Activated CD4-positive, alpha-beta T cell treated with anti-CD3 and anti-CD28 coated beads, Interleukin-2, amount 50 U/mL, for 1 hour (primary cell): ENCODE data around the gene SERTAD4.
"Not testable (repeated sequence)": the region's sequence is repeated elsewhere in the genome, so short reads cannot be mapped to it uniquely, and the experiment has no call there.

Experiments
- DNase-seq: peaks from one replicate; pipeline ENCODE4 v3.0.0-alpha.2; 2020

Gene SERTAD4

DNA sequence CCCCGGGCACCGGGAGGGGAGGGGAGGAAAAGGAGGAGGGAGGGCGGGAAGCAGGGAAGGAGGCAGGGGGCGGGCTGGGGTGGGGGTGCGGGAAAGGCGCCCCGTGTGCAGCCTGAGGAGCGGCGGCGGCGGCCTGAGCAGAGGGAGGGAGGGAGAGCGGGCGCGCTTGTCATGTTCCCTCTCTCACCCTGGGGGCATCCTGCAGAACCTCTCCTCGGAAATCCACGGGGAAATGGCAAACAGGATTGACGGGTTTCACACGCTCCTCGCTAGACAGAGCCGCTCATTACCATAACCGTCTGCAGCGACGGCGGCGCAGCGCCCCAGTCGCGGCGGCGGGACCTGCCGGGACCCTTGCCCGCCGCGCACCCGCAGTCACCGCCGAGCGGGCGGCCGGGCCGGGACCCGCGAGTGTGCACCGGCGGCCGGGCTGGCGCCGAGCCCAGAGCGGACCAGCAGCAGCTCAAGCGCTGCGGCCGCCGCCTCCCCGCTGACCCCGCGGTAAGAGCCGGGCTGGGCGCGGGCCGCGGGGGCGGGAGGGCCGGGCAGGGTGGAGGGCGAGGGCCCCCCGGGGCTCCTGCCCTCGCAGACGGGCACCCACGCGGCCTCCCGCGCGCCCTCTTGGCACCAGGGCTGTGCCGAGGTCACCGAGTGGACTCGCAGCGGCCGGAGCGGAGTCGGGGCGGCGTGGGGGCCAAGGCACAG, at the start of gene SERTAD4:
SERTAD4 (plus strand) TSS at position 286 of the 705 bp plus-strand sequence. CDS start 5,165 bp downstream, outside the sequence.
- DNase-seq, result no peak

DNA sequence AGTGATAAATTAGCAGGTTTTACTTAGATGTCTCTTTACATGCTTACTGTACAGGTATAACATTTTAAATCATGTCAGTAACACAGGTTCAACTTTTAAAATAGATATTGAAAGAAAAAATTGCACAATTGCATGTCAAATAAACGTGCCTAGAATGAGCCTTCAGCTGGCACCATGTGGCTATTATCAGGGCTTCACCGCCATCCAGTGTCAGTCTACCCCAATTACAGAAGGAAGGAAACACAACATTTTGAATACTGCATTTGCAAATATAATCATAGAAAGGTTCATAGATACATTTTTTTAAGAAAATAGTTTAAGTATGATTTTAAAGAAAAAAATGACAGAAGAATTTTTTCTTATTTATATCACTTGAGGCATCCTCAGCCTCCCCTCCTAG, 47.5 kb upstream of the SERTAD4 start:
- DNase-seq, result no peak

GRCh38 chr1:210187849-210188606, 44.6 kb upstream of the SERTAD4 start:
- not testable (repeated sequence) for DNase-seq

DNA sequence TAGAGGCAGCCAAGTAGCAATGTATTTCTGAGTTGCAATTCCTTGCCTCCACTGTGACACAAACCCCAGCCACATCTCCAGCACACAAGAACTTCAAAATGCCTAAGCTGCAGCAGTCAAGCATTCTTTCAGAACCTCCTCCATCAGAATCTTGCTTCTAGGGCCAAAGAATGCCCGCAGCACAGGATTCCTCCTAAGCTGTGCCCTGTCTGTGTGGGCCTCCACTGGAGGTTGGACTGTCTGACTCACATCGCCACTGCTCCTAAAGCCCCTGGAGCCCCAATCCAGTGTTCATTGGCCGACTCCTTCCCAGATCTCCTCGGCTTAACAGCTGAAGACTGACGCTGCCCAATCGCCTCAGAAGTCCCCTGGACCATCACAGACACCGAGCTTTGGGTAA, 43.2 kb upstream of the SERTAD4 start:
- DNase-seq, result no peak

DNA sequence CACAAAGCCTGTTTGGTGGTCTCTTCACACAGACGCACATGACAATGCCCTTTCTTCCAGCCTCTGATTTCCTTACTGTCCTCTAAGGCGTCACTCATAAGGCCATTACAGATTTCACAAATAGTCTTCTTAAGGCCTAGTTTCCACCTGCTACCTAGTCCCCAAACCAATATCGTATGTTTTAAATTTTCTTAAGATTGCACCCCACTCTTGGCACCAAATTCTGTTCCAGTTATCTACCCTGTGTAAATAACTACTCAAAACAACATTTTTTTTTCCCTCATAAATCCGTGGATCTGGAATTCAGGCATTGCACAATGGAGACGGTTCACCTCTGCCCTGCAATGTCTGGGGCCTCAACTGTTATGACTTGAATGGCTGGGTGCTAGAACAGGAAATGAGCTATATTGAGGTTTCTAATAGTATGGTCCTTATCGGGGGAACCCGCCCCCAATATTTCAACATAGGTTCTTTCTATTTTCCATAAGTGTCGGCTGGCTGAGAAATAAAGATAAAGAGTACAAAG, 36.9 kb upstream of the SERTAD4 start:
- DNase-seq, result no peak

DNA sequence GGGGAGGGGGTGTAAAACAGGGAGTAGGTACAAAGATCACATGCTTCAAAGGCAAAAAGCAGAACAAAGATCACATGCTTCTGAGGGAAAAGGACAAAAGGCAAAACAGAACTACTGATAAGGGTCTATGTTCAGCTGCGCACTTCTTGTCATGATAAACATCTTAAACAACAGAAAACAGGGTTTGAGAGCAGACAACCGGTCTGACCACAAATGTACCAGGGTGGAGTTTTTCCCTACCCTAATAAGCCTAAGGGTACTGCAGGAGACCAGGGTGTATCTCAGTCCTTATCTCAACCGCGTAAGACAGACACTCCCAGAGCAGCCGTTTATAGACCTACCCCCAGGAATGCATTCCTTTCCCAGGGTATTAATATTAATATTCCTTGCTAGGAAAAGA, 36.3 kb upstream of the SERTAD4 start:
- not testable (repeated sequence) for DNase-seq

GRCh38 chr1:210198840-210199239, 33.8 kb upstream of the SERTAD4 start:
- no peak for DNase-seq

- DNase-seq, result no peak
Measured at GRCh38 chr1:210200124-210200736, 32.4 kb upstream of the SERTAD4 start.

DNA sequence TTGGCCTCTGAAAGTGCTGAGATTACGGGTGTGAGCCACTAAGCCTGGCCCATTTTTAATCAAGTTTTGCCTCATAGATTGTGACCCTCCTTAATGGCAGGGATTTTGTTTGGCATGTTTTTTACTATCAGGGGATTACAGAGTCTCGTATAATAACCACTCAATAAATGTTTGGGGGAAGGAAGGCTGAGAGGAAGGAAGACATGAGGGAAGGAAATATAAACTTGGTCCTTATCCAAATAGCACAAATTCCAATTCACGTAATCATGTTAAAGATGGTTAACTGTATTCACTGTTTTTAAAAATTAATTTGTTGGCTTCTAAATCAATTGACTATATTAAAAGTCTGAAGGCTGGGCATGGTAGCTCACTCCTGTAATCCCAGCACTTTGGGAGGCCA, 30.9 kb upstream of the SERTAD4 start:
- no peak for DNase-seq

- no peak for DNase-seq
Measured at GRCh38 chr1:210207597-210208450, 24.8 kb upstream of the SERTAD4 start.

- no peak for DNase-seq
Measured at GRCh38 chr1:210213335-210213734, 19.3 kb upstream of the SERTAD4 start.

GRCh38 chr1:210214573-210215409, 17.8 kb upstream of the SERTAD4 start:
- DNase-seq, result no peak

GRCh38 chr1:210217482-210217881, 15.1 kb upstream of the SERTAD4 start:
- no peak for DNase-seq

DNA sequence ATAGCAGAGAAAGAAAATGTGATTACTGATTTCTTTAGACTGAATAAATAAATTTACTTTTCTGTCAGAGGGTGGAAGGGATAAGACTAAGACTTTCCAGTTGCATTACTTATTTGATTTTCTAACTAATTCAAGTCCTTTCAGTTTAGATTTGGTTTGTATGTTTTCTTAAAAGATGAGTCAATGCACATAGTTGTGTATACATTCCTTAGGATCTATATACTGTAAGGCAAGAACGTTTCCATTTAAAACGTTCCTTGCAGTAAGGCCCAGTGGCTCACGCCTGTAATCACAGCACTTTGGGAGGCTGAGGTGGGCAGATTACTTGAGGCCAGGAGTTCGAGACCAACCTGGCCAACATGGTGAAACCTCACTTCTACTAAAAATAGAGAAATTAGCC, 14.5 kb upstream of the SERTAD4 start:
- DNase-seq, result no peak

DNA sequence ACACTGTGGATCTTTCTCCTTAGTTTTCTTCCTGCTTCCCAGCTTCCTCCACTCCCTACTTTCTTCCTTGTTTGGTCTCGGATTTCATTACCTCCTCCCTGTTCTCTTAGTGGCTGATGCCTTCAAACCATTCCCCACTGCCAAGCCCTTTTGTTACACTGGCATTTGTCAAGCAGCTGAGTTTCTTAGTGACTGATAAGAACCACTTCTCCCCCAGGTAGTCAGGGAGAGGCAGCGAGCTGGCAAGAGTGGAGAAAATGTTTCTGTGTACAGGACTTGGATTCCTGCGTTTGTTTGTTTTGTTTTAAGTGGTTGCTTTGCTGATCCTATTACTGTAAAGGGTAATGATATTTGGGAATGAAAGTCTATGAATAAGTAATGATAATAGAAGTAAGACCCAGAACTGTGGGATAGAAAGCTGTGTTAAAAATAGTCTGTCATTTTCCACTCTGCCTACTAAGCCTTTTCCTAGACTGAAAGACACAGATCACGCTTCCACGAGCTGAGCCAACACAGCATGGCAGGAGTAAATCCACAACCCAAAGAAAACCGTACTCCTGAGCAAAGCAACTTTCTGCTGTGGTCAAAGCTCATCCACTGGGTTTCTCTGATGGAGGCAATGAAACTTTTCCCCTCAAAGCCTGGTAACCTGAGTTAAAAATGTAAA, 10.1 kb upstream of the SERTAD4 start:
- no peak for DNase-seq

DNA sequence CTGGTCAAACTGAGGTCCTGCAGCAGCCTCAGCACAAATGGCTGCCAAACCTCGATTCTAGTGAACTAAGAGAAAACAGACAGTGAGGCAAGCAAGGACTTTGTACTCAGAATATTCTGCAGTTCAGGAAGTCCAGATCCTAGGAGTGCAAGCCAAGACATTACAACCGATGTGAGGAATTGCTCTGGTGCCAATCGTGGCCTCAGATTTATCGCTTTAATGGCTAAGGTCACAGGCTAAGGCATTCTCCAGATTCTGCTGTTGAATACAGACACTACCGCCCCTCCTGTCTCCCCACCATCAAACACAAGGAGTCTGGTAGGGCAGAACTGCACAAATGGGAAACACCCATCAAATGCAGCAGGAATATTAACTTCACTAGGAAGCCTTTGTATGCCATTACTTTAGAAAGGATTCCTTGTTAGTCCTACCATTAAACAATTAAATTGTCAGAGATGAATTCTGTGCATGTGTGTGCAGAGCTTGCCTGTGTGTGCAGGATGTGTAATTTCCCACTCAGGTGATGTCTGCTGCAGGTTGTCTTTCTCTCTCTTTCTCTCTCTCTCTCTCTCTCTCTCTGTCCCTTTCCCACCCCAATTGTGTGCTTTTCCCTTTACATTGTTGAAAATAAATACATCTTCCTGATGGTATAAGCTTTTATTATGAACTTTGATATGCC, 9.2 kb upstream of the SERTAD4 start:
- DNase-seq, result no peak

DNA sequence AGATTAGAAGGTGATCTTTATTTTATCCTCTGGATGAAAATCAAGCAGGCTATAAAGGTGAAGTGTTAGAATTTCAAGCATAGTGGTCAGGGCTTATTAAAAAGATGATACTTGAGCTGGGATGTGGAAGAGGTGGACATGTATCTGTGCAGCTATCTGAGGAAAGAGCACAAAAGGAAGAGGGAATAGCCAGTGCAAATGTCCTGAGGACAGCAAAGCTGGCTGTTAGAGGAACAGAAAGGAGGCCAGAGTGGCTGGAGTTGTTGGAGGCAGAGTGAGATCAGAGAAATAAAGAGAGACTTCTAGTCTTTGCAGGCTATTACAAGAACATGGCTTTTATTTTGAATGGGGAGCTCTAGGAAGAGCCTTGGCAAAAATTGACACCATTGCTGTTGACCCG, 4.4 kb upstream of the SERTAD4 start:
- no peak for DNase-seq

DNA sequence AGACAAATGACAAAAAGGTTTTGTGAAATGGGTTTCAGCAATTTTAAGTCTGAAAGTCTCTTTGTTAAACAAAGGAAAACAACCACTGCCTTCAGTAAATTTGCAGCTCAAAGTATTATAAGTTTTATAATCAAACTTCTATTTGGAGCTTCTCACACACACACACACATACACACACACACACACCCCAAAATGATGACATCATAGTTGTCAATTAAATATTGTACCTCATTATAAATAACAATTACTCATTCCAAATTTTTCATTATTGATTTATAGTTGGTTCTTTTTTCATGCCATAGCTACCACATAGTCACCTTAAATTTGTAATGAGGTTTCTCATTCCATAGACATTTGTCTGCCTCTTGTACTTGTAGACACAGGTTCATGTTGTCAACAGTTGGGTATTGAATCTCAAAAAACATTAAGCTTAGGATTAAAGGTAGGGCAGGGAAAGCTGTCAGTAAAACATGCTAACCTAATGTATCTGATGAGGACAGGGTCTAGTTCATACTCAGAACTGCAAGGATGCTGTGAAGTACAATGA, 2.4 kb upstream of the SERTAD4 start:
- no peak for DNase-seq

GRCh38 chr1:210231846-210232510, 618 bp upstream of the SERTAD4 start:
- no peak for DNase-seq

DNA sequence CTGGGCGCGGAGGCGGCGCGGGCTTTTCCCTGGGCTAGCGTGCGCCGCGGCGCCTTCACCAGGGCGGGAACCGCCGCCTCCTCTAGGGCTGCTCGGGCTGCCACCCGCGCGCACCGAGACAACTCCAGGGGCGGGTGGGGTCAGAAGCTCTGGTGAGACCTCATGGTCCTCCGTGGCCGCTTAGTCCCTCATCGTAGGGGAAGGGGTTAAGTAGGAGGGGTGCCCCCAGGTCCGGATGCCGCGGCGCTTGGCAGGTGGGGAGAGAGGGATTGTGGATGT, 559 bp downstream of the SERTAD4 start:
- DNase-seq, result no peak
